Small intestine (tissue), 7 donors: ENCODE measurements around the gene RFPL1. TPM values are rescaled to one million over a fixed set of nuclear protein-coding genes. Genes with fewer than 3 reads are reported as not detected.

ENCODE experiments used
- DNase-seq, 2 donors: peaks; one replicate each; pipeline versions ENCODE4 v3.0.0 to v3.0.0-alpha.2; 2013
- FAIRE-seq: peaks from 2 replicates; lab custom pipeline; 2012; peaks lifted over from hg19 to GRCh38; lab: Jason Lieb, UNC
- H3K27ac ChIP-seq, 3 donors: one replicate each; pipeline ENCODE4 v1.5.1; 2013; ENCODE audit warnings: low read length in 2 of 3, mild to moderate bottlenecking in 2 of 3, control low read depth in 1 of 3, inconsistent platforms in 1 of 3, low read depth in 1 of 3, moderate library complexity in 1 of 3
- H3K27me3 ChIP-seq, 3 donors: one replicate each; pipeline ENCODE4 v1.6.1; 2013; ENCODE audit warnings: low read length in 3 of 3, inconsistent platforms in 1 of 3; ENCODE audit not compliant: control insufficient read depth in 3 of 3, insufficient read depth in 3 of 3
- H3K36me3 ChIP-seq, 3 donors: one replicate each; pipeline ENCODE4 v1.6.1; 2013; ENCODE audit warnings: low read length in 3 of 3, inconsistent platforms in 1 of 3, low read depth in 1 of 3, mild to moderate bottlenecking in 1 of 3, moderate library complexity in 1 of 3; ENCODE audit not compliant: control insufficient read depth in 3 of 3, insufficient read depth in 2 of 3
- H3K4me1 ChIP-seq, 3 donors: one replicate each; pipeline ENCODE4 v1.6.1; 2013; ENCODE audit warnings: low read length in 2 of 3, inconsistent platforms in 1 of 3, low read depth in 1 of 3, mild to moderate bottlenecking in 1 of 3, moderate library complexity in 1 of 3; ENCODE audit not compliant: control insufficient read depth in 3 of 3, insufficient read depth in 2 of 3
- H3K4me3 ChIP-seq, 3 donors: one replicate each; pipeline ENCODE4 v1.5.1; 2013; ENCODE audit warnings: low read length in 3 of 3, control low read depth in 1 of 3, inconsistent platforms in 1 of 3, low read depth in 1 of 3, mild to moderate bottlenecking in 1 of 3, moderate library complexity in 1 of 3
- H3K9me3 ChIP-seq, 2 donors: one replicate each; pipeline ENCODE4 v1.6.1; 2013; ENCODE audit warnings: low read depth in 1 of 2, low read length in 1 of 2; ENCODE audit not compliant: control insufficient read depth in 2 of 2, insufficient read depth in 1 of 2
- WGBS, 3 donors: extraction: QIAGEN DNeasy Blood & Tissue Kit; methylation state at CpG; one replicate each; pipeline ENCODE4 v1.1.7; 2013; 5-methylcytosine and 5-hydroxymethylcytosine counted together
- polyA plus RNA-seq, 4 donors: library from polyadenylated mRNA; stranded (reverse) in 3 of 4; unstranded in 1 of 4; fragments of 200-250 nt in 3 of 4; fragments of 120-200 nt in 1 of 4; gene quantifications; one replicate each; pipeline versions ENCODE4 v1.2.1 to v1.2.3, GENCODE V29; 2013
- donor health status: healthy with polysubstance abuse.
- donor health status: control.
- donor health status: control.
- donor health status: Bipolar disorder and iron deficiency.
- donor health status: healthy.

The RFPL1 gene
- polyA plus RNA-seq, 4 donors = 0.04 to 0.43 TPM; not detected in 2

GRCh38 chr22:29445508-29445907 is 7.1 kb downstream of the RFPL1 start:
- Histone ChIP-seq H3K4me3 (no peak overlapping the region), H3K27ac (no peak overlapping the region), H3K9me3 (no peaks in the 10 kb centered on the region), H3K4me1 (no peaks in the 10 kb centered on the region), H3K27me3 (peaks cover 0 to 2% (median 0%) of the 10 kb centered on the region in 3 donors), H3K36me3 (no peaks in the 10 kb centered on the region)
- 68 to 78% (median 69%) methylated on average over 4 of the region's 4 CpGs for WGBS, 3 donors
- DNase-seq = no peak
- FAIRE-seq = no peak

- no peaks in the 10 kb centered on the region for H3K4me1 ChIP-seq
- peaks cover 0 to 2% (median 0%) of the 10 kb centered on the region in 3 donors for H3K27me3 ChIP-seq
- no peak overlapping the region for H3K27ac ChIP-seq
- FAIRE-seq (no peak), DNase-seq (no peak)
- WGBS, 3 donors = 83 to 86% (median 84%) methylated on average over 5 of the region's 5 CpGs
- no peak overlapping the region for H3K4me3 ChIP-seq
- H3K36me3 ChIP-seq = no peaks in the 10 kb centered on the region
- H3K9me3 ChIP-seq = no peaks in the 10 kb centered on the region
Observed at GRCh38 chr22:29447906-29448305, 9.5 kb downstream of the RFPL1 start.

GRCh38 chr22:29449296-29449875 is 11.0 kb downstream of the RFPL1 start:
- FAIRE-seq (no peak), DNase-seq (no peak)
- Histone ChIP-seq H3K9me3 (no peaks in the 10 kb centered on the region), H3K4me1 (no peaks in the 10 kb centered on the region), H3K27ac (no peak overlapping the region), H3K36me3 (peaks cover 0 to 4% (median 0%) of the 10 kb centered on the region in 3 donors), H3K4me3 (no peak overlapping the region), H3K27me3 (no peaks in the 10 kb centered on the region)
- WGBS, 3 donors = 89 to 90% (median 89%) methylated on average over 11 of the region's 11 CpGs

GRCh38 chr22:29450222-29450621 is 11.8 kb downstream of the RFPL1 start:
- Histone ChIP-seq H3K4me3 (no peak overlapping the region), H3K27me3 (no peaks in the 10 kb centered on the region), H3K9me3 (no peaks in the 10 kb centered on the region), H3K36me3 (peaks cover 0 to 4% (median 0%) of the 10 kb centered on the region in 3 donors), H3K27ac (no peak overlapping the region), H3K4me1 (no peaks in the 10 kb centered on the region)
- 83 to 87% (median 83%) methylated on average over 8 of the region's 8 CpGs for WGBS, 3 donors
- FAIRE-seq (no peak), DNase-seq (no peak)

GRCh38 chr22:29451863-29452262 is 13.5 kb downstream of the RFPL1 start:
- Histone ChIP-seq H3K4me3 (no peak overlapping the region), H3K9me3 (no peaks in the 10 kb centered on the region), H3K36me3 (peaks cover 0 to 4% (median 0%) of the 10 kb centered on the region in 3 donors), H3K4me1 (no peaks in the 10 kb centered on the region), H3K27ac (no peak overlapping the region), H3K27me3 (no peaks in the 10 kb centered on the region)
- FAIRE-seq = no peak
- 74 to 83% (median 78%) methylated on average over 4 of the region's 4 CpGs for WGBS, 3 donors
- no peak for DNase-seq

- no peaks in the 10 kb centered on the region for H3K27me3 ChIP-seq
- no peak overlapping the region for H3K27ac ChIP-seq
- no peak for FAIRE-seq
- H3K36me3 ChIP-seq = peaks cover 0 to 4% (median 0%) of the 10 kb centered on the region in 3 donors
- no peaks in the 10 kb centered on the region for H3K9me3 ChIP-seq
- no peak overlapping the region for H3K4me3 ChIP-seq
- H3K4me1 ChIP-seq = no peaks in the 10 kb centered on the region
- no peak for DNase-seq
- 76 to 87% (median 80%) methylated on average over 8 of the region's 8 CpGs for WGBS, 3 donors
Observed at GRCh38 chr22:29454276-29454675, 15.9 kb downstream of the RFPL1 start.

GRCh38 chr22:29456211-29456671 is 17.9 kb downstream of the RFPL1 start:
- Histone ChIP-seq H3K9me3 (no peaks in the 10 kb centered on the region), H3K27me3 (no peaks in the 10 kb centered on the region), H3K36me3 (peaks cover 0 to 4% (median 0%) of the 10 kb centered on the region in 3 donors), H3K27ac (no peak overlapping the region), H3K4me1 (no peaks in the 10 kb centered on the region), H3K4me3 (no peak overlapping the region)
- DNase-seq (no peak), FAIRE-seq (no peak)
- 74 to 80% (median 79%) methylated on average over 9 of the region's 9 CpGs for WGBS, 3 donors

- DNase-seq (peak; percentile 43 to 53), FAIRE-seq (no peak)
- Histone ChIP-seq H3K4me1 (no peaks in the 10 kb centered on the region), H3K9me3 (no peaks in the 10 kb centered on the region), H3K4me3 (no peak overlapping the region), H3K27me3 (no peaks in the 10 kb centered on the region), H3K27ac (no peak overlapping the region), H3K36me3 (peaks cover 0 to 4% (median 0%) of the 10 kb centered on the region in 3 donors)
- 30 to 34% (median 34%) methylated on average over 4 of the region's 4 CpGs for WGBS, 3 donors
Observed at GRCh38 chr22:29457730-29458129, 19.3 kb downstream of the RFPL1 start.

- Histone ChIP-seq H3K4me1 (no peaks in the 10 kb centered on the region), H3K36me3 (peaks cover 0 to 4% (median 0%) of the 10 kb centered on the region in 3 donors), H3K9me3 (no peaks in the 10 kb centered on the region), H3K27me3 (no peaks in the 10 kb centered on the region), H3K27ac (no peak overlapping the region), H3K4me3 (no peak overlapping the region)
- FAIRE-seq = no peak
- no peak for DNase-seq
Observed at GRCh38 chr22:29458551-29458950, 20.2 kb downstream of the RFPL1 start.
